ENCODE results near the gene NOD1. TPM values are rescaled to one million over a fixed set of nuclear protein-coding genes. Genes with fewer than 3 reads are reported as not detected.
"Not testable (repeated sequence)": the region's sequence is repeated elsewhere in the genome, so short reads cannot be mapped to it uniquely, and the experiment has no call there.

NOD1 gene
- total RNA-seq, 4 donors from 2014 or later = 9.2 to 22.1 (median 12.7) TPM

DNA sequence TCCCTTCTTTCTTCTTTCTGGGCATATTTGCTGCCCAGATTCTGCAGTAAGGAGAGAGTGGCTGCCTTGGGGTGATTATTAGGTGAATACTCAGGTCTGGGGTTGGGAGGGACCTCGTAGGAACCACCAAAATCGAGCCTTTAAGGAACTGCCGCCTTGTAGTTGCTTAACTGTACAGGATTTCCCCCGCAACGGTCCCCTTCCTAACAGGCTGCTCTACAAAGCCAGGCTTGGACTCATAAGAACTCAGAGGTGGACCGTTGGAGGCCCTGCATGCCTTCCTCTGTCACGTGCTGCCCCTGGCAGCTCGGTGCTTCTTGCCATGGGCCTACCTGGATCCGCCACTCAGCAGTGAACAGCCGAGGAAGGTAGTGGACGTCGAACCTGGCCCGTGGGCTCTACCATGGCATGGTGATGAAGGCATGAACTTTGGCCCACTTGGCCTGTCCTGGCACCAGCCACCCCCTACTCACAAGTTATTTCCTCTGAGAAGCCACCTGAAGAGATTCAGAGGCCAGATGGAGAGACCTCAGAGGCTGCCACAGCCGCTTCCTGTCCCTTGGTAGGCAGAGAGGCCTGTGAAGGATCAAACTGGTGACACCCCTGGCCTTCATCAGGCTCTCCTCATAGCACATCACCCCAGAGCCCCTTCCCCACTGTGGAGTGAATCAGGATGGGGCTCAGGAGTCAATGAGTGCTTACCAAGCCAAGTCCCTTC is 54.6 kb downstream of the NOD1 start:
- no peak for DNase-seq
- Histone ChIP-seq H3K27me3 (no peaks in the 10 kb centered on the region), H3K4me1 (no peaks in the 10 kb centered on the region), H3K9me3 (no peaks in the 10 kb centered on the region), H3K36me3 (no peaks in the 10 kb centered on the region), H3K27ac (no peak overlapping the region), H3K4me3 (no peak overlapping the region)
- intact Hi-C loops (cut with DNase I; ENCODE audit: low total_unique reads) = no loop called here
- TF ChIP-seq, protein P1, sequence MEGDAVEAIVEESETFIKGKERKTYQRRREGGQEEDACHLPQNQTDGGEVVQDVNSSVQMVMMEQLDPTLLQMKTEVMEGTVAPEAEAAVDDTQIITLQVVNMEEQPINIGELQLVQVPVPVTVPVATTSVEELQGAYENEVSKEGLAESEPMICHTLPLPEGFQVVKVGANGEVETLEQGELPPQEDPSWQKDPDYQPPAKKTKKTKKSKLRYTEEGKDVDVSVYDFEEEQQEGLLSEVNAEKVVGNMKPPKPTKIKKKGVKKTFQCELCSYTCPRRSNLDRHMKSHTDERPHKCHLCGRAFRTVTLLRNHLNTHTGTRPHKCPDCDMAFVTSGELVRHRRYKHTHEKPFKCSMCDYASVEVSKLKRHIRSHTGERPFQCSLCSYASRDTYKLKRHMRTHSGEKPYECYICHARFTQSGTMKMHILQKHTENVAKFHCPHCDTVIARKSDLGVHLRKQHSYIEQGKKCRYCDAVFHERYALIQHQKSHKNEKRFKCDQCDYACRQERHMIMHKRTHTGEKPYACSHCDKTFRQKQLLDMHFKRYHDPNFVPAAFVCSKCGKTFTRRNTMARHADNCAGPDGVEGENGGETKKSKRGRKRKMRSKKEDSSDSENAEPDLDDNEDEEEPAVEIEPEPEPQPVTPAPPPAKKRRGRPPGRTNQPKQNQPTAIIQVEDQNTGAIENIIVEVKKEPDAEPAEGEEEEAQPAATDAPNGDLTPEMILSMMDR (IDR thresholded peaks at IDR 0.05) = no peak
- TF ChIP-seq POLR2A (IDR thresholded peaks at IDR 0.05) = no peak

DNA sequence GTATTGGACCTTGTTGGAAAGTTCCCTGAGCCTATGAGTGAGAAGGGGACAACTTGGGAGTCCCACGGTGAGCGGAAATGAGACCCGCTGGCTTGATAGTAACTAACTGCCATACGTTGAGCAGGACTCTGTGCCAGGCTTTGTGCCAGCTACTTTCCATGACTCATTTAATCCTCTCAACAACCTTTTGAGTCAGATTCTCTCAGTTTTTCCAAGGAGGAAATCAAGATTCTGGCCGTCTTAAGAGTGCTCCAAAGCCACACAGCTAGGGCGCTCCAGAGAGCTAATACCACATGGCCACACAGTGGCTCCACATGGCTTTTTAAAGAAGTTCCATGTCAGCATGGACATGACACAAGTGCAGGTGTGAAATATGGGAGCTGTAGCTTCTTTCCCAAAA is 55.7 kb downstream of the NOD1 start:
- no peak overlapping the region for H3K4me3 ChIP-seq
- H3K36me3 ChIP-seq = no peaks in the 10 kb centered on the region
- H3K27me3 ChIP-seq = no peaks in the 10 kb centered on the region
- no peaks in the 10 kb centered on the region for H3K9me3 ChIP-seq
- no peak overlapping the region for H3K27ac ChIP-seq
- H3K4me1 ChIP-seq = no peaks in the 10 kb centered on the region
- DNase-seq = no peak
- intact Hi-C loops (cut with DNase I; ENCODE audit: low total_unique reads) = no loop called here
- TF ChIP-seq, protein P1 (IDR thresholded peaks at IDR 0.05) = no peak
- no peak for TF ChIP-seq POLR2A (IDR thresholded peaks at IDR 0.05)

DNA sequence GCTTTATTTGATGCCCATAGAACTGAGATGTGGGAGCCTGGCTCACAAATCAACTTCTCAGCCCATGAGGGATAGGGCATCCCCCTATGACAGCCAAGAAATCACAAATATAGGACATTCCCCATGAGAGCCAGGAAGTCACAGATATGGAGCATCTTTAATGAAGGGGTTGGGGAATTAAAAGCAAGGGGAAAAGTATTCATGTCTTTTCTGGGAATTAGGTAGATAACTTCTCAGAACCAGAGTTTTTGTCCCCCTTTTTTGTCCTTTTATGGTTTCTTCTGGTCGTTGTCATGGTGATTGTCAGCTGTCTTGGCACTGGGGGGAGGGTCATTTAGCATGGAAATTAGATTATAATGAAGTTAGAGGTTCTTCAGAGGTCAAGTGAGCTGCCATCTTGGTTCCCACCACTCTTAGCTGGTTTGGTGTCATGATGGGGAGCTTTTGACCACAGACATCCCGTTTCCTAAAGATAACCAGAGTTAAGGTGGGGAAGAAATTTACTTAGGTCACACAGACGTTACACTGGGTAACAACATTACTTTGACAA is 56.9 kb downstream of the NOD1 start:
- no peak for TF ChIP-seq POLR2A (IDR thresholded peaks at IDR 0.05)
- TF ChIP-seq, protein P1 (IDR thresholded peaks at IDR 0.05) = no peak
- H3K36me3 ChIP-seq = no peaks in the 10 kb centered on the region
- DNase-seq = no peak
- H3K27ac ChIP-seq = no peak overlapping the region
- H3K4me3 ChIP-seq = no peak overlapping the region
- intact Hi-C loops (cut with DNase I; ENCODE audit: low total_unique reads) = no loop called here
- H3K9me3 ChIP-seq = no peaks in the 10 kb centered on the region
- no peaks in the 10 kb centered on the region for H3K4me1 ChIP-seq
- H3K27me3 ChIP-seq = no peaks in the 10 kb centered on the region

DNA sequence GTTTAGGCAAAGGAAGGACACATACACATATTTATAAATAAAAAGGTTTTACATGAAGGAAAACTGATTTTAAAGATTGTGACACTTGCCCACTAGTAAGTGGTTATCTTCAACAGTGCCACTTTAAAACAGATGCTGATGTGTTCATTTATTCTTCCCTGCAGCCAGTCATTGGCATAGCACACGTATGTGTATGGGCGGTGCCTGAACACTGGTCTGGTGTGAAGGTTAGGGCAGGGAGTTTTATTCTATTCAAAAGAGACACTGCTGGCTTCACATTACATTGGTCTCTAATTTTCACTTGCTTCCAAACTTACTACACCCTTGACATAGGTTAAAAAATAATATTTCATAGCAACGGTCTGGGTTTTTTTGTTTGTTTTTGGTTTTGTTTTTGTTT is 57.9 kb downstream of the NOD1 start:
- no peak overlapping the region for H3K27ac ChIP-seq
- no peaks in the 10 kb centered on the region for H3K9me3 ChIP-seq
- DNase-seq = no peak
- H3K4me1 ChIP-seq = no peaks in the 10 kb centered on the region
- no peaks in the 10 kb centered on the region for H3K36me3 ChIP-seq
- H3K4me3 ChIP-seq = no peak overlapping the region
- no peaks in the 10 kb centered on the region for H3K27me3 ChIP-seq
- intact Hi-C loops (cut with DNase I; ENCODE audit: low total_unique reads) = no loop called here
- no peak for TF ChIP-seq POLR2A (IDR thresholded peaks at IDR 0.05)

DNA sequence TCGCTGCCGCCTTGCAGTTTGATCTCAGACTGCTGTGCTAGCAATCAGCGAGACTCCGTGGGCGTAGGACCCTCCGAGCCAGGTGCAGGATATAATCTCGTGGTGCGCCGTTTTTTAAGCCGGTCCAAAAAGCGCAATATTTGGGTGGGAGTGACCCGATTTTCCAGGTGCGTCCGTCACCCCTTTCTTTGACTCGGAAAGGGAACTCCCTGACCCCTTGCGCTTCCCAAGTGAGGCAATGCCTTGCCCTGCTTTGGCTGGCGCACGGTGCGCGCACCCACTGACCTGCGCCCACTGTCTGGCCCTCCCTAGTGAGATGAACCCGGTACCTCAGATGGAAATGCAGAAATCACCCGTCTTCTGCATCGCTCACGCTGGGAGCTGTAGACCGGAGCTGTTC is 58.5 kb downstream of the NOD1 start:
- H3K9me3 ChIP-seq; H3K27me3 ChIP-seq; DNase-seq; H3K4me1 ChIP-seq; H3K27ac ChIP-seq; intact Hi-C loops (cut with DNase I; ENCODE audit: low total_unique reads); H3K4me3 ChIP-seq; H3K36me3 ChIP-seq: not testable (repeated sequence)

DNA sequence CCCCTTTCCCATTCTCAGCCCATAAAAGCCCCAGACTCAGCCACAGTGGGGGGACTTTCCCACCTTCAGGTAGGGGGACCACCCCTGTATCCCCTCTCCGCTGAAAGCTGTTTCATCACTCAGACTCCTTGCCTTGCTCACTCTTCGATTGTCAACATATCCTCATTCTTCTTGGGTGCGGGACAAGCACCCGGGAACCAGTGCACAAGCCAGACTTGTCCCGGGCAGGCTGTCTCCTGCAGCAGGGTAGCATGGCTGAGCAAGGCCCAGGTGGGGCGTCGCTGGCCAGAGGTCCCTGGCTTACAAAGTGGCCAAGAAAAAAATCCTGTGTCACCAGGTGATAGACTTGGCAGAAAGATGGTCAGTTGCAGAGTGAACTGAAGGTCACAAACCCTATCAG is 64.7 kb downstream of the NOD1 start:
- no peak overlapping the region for H3K4me3 ChIP-seq
- H3K27me3 ChIP-seq = no peaks in the 10 kb centered on the region
- H3K36me3 ChIP-seq = no peaks in the 10 kb centered on the region
- no peak overlapping the region for H3K27ac ChIP-seq
- H3K4me1 ChIP-seq = no peaks in the 10 kb centered on the region
- intact Hi-C loops (cut with DNase I; ENCODE audit: low total_unique reads) = loop anchor here (5.0 kb wide), 1 partner anchor 132 kb away; the partner anchor contains the start of gene ZNRF2
- no peaks in the 10 kb centered on the region for H3K9me3 ChIP-seq
- no peak for TF ChIP-seq POLR2A (IDR thresholded peaks at IDR 0.05)
- TF ChIP-seq, protein P1 (IDR thresholded peaks at IDR 0.05) = no peak
- DNase-seq = no peak
